HepG2 (cell line): ENCODE data around the gene TACC2. TPM values are rescaled to one million over a fixed set of nuclear protein-coding genes. Genes with fewer than 3 reads are reported as not detected.

Experiments used
- ELK4 ChIP-seq: sonication (generic); formaldehyde crosslinking; IDR thresholded peaks from 2 replicates; pipeline ENCODE4 v1.9.0; 2021; ENCODE audit warnings: missing genetic modification reagents, borderline replicate concordance
- FUBP1 ChIP-seq: sonication (generic); formaldehyde crosslinking; IDR thresholded peaks from 2 replicates; pipeline ENCODE4 v1.5.1; 2020; ENCODE audit warnings: missing genetic modification reagents, mild to moderate bottlenecking, borderline replicate concordance
- NAIF1 ChIP-seq: sonication (generic); formaldehyde crosslinking; IDR thresholded peaks from 2 replicates; pipeline ENCODE4 v1.5.0; 2020; ENCODE audit warnings: mild to moderate bottlenecking, missing genetic modification reagents, borderline replicate concordance
- NCOA5 ChIP-seq: sonication (generic); formaldehyde crosslinking; IDR thresholded peaks from 2 replicates; pipeline ENCODE4 v1.4.0; 2020; ENCODE audit warnings: missing genetic modification reagents
- POGK ChIP-seq: sonication (generic); formaldehyde crosslinking; conservative IDR thresholded peaks from 2 replicates; pipeline ENCODE4 v1.8.0; 2022; ENCODE audit warnings: mild to moderate bottlenecking, moderate library complexity, missing genetic modification reagents
- RBFOX2 ChIP-seq: fragments of 200-400 bp; formaldehyde crosslinking; IDR thresholded peaks from 2 replicates; pipeline ENCODE4 v1.6.1; 2017; ENCODE audit warnings: low read depth, mild to moderate bottlenecking, low read length
- ZBTB37 ChIP-seq: sonication (generic); formaldehyde crosslinking; IDR thresholded peaks from 2 replicates; pipeline ENCODE4 v1.4.0; 2020; ENCODE audit warnings: mild to moderate bottlenecking, missing genetic modification reagents
- ZBTB44 ChIP-seq: sonication (generic); formaldehyde crosslinking; IDR thresholded peaks from 2 replicates; pipeline ENCODE4 v1.4.0; 2020; ENCODE audit warnings: missing genetic modification reagents
- ZFP91 ChIP-seq: sonication (generic); formaldehyde crosslinking; IDR thresholded peaks from 2 replicates; pipeline ENCODE4 v1.9.0; 2022; ENCODE audit warnings: missing genetic modification reagents, mild to moderate bottlenecking, borderline replicate concordance
- ZNF225 ChIP-seq: sonication (generic); formaldehyde crosslinking; IDR thresholded peaks from 2 replicates; pipeline ENCODE4 v1.4.0; 2020; ENCODE audit warnings: mild to moderate bottlenecking, missing genetic modification reagents
- ZNF576 ChIP-seq: sonication (generic); formaldehyde crosslinking; IDR thresholded peaks from 2 replicates; pipeline ENCODE4 v1.4.0; 2020; ENCODE audit warnings: mild to moderate bottlenecking, missing genetic modification reagents
- ZNF644 ChIP-seq: IDR thresholded peaks from 2 replicates; pipeline ENCODE4 v1.6.1; 2016; ENCODE audit warnings: low read depth
- ZNF672 ChIP-seq: sonication (generic); formaldehyde crosslinking; IDR thresholded peaks from 2 replicates; pipeline ENCODE4 v1.8.1; 2022; ENCODE audit warnings: missing genetic modification reagents
- ZNF883 ChIP-seq: sonication (generic); formaldehyde crosslinking; IDR thresholded peaks from 2 replicates; pipeline ENCODE4 v1.5.1; 2020; ENCODE audit warnings: mild to moderate bottlenecking, missing genetic modification reagents; ENCODE audit errors: not compliant biosample characterization
- polyA plus RNA-seq, 8 experiments: library from polyadenylated mRNA; depleted of rRNA in 3 of 8; stranded (reverse) in 7 of 8; unstranded in 1 of 8; fragments of >200 nt; fragmentation: Illumina TruSeq in 4 of 8; extraction: Trizol in 4 of 8; gene quantifications; 2 replicates each; pipeline versions ENCODE4 v1.2.1 to v1.2.3, GENCODE V29; 2011 to 2016; ENCODE audit warnings: low read depth in 4 of 8, missing spikeins in 1 of 8, mixed read lengths in 1 of 8; ENCODE audit not compliant: insufficient read depth in 1 of 8
- total RNA-seq, 5 experiments: library from RNA; depleted of rRNA; stranded (reverse); fragments of >200 nt; fragmentation: Illumina TruSeq; extraction: Trizol; gene quantifications; 2 replicates each; pipeline ENCODE4 v1.2.3, GENCODE V29; 2016; ENCODE audit warnings: low read depth in 1 of 5

Gene TACC2
- total and polyA plus RNA-seq, 2 of the 13 experiments (the other 11 are each of a cell fraction or from before 2014, with no cell fraction given), result 11.8 to 16.0 TPM

GRCh38 chr10:122301055-122301810, 312.3 kb downstream of the TACC2 start (continued):
- TF ChIP-seq RBFOX2, result no peak
- TF ChIP-seq ZBTB44 (CRISPR knock-in tag), result no peak
- TF ChIP-seq FUBP1 (CRISPR knock-in tag), result no peak
- no peak for TF ChIP-seq ZNF883
- no peak for TF ChIP-seq ZFP91 (CRISPR knock-in tag)
- TF ChIP-seq ZNF672 (CRISPR knock-in tag), result no peak
- no peak for TF ChIP-seq ZNF576 (CRISPR knock-in tag)
- TF ChIP-seq NAIF1, result no peak
- no peak for TF ChIP-seq ZNF225
- TF ChIP-seq ZBTB37, result no peak
- no peak for TF ChIP-seq ELK4 (CRISPR knock-in tag)
- peak; percentile 91 for TF ChIP-seq ZNF644 (CRISPR knock-in tag)
- TF ChIP-seq POGK (CRISPR knock-in tag), result no peak
- TF ChIP-seq NCOA5 (CRISPR knock-in tag), result no peak
